Thoracic aorta (tissue), 2 donors: ENCODE measurements around the gene COL8A1. TPM values are rescaled to one million over a fixed set of nuclear protein-coding genes. Genes with fewer than 3 reads are reported as not detected.

Experiments used
- ATAC-seq: fragments of 150-250 bp; one replicate; pipeline ENCODE4 v1.8.0; 2017; ENCODE audit warnings: low read depth; ENCODE audit not compliant: insufficient number of reproducible peaks, low FRiP score
- DNase-seq: peaks from one replicate; pipeline ENCODE4 v3.0.0-alpha.2; 2020; ENCODE audit warnings: low spot score
- H3K27ac ChIP-seq, 2 donors: fragments of 200-600 bp; sonication (generic); 1 replicate in 1 of 2; 2 replicates in 1 of 2; pipeline ENCODE4 v1.5.1; 2016; ENCODE audit warnings: mild to moderate bottlenecking in 2 of 2, moderate library complexity in 2 of 2
- H3K27me3 ChIP-seq: fragments of 200-600 bp; sonication (generic); replicated peaks from 2 replicates; pipeline ENCODE4 v1.6.0; 2016; ENCODE audit warnings: mild to moderate bottlenecking; ENCODE audit not compliant: insufficient read depth
- H3K36me3 ChIP-seq: fragments of 200-600 bp; sonication (generic); one replicate; pipeline ENCODE4 v1.5.1; 2016
- H3K4me1 ChIP-seq, 2 donors: fragments of 200-600 bp; sonication (generic); 1 replicate in 1 of 2; 2 replicates in 1 of 2; pipeline versions ENCODE4 v1.5.1 to v1.6.0; 2016; ENCODE audit warnings: low read depth in 2 of 2, mild to moderate bottlenecking in 1 of 2; ENCODE audit not compliant: control insufficient read depth in 1 of 2
- H3K4me3 ChIP-seq: fragments of 200-600 bp; sonication (generic); 2 replicates; pipeline ENCODE4 v1.5.1; 2016; ENCODE audit warnings: mild to moderate bottlenecking
- H3K9me3 ChIP-seq: fragments of 200-600 bp; sonication (generic); 2 replicates; pipeline ENCODE4 v1.5.1; 2016
- total RNA-seq, 2 donors: library from RNA; depleted of rRNA; stranded (reverse); fragments of >200 nt; gene quantifications; one replicate each; pipeline versions ENCODE4 v1.1.0 to v1.2.3, GENCODE V29; 2016
- TF ChIP-seq, protein P1 (sequence below): fragments of 200-600 bp; sonication (generic); IDR thresholded peaks from one replicate; pipeline ENCODE4 v1.5.1; 2019; ENCODE audit warnings: antibody characterized with exemption

COL8A1 gene
- total RNA-seq, 2 donors from 2014 or later = 253 to 916 TPM

DNA sequence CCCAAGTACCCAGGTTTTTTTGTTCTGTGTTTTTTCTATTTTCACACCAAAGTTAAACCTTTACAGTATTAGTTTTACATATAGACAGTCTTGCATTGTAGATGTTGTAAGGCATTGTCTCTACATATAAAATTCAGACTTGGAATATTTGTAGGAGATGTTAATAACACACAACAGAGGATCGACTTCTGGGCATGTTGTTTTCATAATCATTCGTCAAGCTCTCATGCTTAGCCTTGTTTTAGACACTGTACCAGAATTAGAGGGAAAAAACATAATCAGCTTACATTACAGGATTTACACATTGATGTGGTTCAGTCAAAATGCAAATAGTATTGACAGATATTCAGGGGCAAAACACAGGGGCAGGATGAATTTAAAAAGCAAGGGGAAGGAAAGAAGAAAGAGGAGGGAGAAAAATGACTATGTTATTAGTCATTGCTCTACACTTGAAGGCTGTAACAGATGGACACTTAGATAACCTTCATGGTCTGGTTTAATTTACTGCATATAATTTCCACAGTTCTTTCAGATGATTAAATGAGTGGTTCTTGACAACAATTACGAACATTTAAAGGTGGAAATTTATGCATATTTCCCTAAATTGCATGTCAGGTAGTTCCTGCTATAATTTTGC, 186.7 kb downstream of the COL8A1 start:
- Histone ChIP-seq H3K4me3 (no peak overlapping the region), H3K27me3 (no peaks in the 10 kb centered on the region), H3K4me1 (peaks cover 5 to 13% of the 10 kb centered on the region in 2 donors), H3K9me3 (no peaks in the 10 kb centered on the region), H3K36me3 (peaks cover 8% of the 10 kb centered on the region), H3K27ac (no peak overlapping the region)
- ATAC-seq (no peak), DNase-seq (no peak)
- TF ChIP-seq, protein P1, sequence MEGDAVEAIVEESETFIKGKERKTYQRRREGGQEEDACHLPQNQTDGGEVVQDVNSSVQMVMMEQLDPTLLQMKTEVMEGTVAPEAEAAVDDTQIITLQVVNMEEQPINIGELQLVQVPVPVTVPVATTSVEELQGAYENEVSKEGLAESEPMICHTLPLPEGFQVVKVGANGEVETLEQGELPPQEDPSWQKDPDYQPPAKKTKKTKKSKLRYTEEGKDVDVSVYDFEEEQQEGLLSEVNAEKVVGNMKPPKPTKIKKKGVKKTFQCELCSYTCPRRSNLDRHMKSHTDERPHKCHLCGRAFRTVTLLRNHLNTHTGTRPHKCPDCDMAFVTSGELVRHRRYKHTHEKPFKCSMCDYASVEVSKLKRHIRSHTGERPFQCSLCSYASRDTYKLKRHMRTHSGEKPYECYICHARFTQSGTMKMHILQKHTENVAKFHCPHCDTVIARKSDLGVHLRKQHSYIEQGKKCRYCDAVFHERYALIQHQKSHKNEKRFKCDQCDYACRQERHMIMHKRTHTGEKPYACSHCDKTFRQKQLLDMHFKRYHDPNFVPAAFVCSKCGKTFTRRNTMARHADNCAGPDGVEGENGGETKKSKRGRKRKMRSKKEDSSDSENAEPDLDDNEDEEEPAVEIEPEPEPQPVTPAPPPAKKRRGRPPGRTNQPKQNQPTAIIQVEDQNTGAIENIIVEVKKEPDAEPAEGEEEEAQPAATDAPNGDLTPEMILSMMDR = no peak

DNA sequence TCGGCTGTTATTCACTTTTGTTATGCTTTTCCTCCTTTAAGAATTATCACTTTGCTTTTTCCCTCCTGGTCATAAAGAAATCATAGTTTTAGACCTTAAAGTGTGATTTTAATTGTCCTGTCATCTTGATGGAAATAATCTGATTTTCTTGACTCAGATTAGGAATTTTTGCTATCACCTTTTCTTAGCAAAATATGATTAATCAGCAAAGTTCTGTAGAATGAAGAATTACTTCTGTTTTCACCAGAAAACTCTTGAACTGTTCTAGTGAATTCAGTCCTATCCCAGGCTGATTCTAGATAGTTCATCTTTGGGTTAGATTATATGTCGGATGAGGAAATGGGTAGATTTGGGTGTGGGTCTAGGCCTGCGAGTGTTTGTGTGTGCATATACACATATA, 191.4 kb downstream of the COL8A1 start:
- Histone ChIP-seq H3K36me3 (peaks cover 8% of the 10 kb centered on the region), H3K9me3 (no peaks in the 10 kb centered on the region), H3K27ac (no peak overlapping the region), H3K27me3 (no peaks in the 10 kb centered on the region), H3K4me1 (peaks cover 0 to 17% of the 10 kb centered on the region in 2 donors), H3K4me3 (no peak overlapping the region)
- no peak for DNase-seq
- TF ChIP-seq, protein P1 = no peak
- no peak for ATAC-seq

DNA sequence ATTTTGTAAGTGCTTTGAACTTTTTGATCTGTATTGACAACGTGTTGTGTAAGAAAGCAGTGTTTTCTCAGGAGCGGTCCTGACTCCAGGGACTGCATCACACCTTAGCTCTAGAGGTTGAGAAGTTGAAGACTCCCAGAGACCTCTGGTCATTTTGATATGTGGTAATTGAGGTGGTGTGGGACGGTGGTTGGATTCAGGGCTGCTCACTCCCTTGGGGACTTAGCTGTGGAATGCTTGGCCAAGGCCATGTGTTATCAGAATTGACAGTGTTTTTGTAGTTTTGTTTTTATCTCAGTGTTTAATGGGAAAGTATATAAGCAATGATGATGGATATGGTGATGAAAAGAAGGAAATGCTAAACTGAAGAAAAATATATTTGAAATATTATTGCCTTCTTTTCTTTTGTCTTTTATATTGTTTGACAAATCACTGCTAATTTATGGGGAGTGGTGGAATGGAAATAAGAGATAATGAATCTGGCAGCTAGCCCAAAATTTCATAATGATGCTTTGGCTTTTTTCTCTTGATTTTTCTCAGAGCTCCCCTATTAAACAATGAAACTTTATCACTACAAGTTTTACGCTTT, 195.3 kb downstream of the COL8A1 start:
- no peaks in the 10 kb centered on the region for H3K27me3 ChIP-seq
- DNase-seq = no peak
- peaks cover 0 to 14% of the 10 kb centered on the region in 2 donors for H3K4me1 ChIP-seq
- peak overlapping the region in 1 of 2 donors; percentile 0 for H3K27ac ChIP-seq
- no peak overlapping the region for H3K4me3 ChIP-seq
- TF ChIP-seq, protein P1 = no peak
- H3K9me3 ChIP-seq = no peaks in the 10 kb centered on the region
- no peak for ATAC-seq
- peaks cover 7% of the 10 kb centered on the region for H3K36me3 ChIP-seq

DNA sequence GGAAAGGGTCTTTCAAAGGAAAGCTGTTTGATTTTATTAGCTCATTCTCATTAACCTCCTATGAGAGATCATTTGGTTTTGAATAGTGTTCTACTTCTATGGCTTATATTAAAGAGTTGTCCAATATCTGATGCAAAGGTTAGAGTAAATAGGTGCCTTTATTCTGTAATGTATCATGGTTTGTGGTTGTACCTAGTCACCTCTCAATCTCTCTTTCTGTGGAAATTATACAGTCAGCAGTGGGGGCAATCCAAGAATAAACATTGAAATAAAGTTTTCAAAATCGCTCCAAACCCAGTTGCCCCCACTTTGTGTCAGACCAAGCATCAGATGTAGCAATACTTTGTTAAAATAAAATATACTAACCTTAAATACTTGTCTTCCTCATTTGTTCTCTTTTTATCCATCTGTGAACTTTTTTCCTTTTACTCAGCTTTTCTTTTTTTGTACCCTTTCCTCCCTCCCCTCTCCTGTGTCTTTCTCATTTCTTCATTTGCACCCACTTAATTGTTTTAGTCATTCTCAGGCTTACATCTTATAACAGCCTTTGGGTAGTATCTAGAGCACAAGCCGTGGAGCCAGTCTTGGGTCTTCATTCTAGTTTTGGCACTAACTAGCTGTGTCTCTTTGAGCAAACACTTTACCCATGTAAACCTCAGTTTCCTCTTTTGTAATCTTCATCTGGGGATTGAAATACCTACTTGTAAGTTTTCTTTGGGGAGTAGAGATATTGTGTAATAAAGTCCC, 196.0 kb downstream of the COL8A1 start:
- Histone ChIP-seq H3K27ac (no peak overlapping the region), H3K9me3 (no peaks in the 10 kb centered on the region)
- no peak for ATAC-seq

DNA sequence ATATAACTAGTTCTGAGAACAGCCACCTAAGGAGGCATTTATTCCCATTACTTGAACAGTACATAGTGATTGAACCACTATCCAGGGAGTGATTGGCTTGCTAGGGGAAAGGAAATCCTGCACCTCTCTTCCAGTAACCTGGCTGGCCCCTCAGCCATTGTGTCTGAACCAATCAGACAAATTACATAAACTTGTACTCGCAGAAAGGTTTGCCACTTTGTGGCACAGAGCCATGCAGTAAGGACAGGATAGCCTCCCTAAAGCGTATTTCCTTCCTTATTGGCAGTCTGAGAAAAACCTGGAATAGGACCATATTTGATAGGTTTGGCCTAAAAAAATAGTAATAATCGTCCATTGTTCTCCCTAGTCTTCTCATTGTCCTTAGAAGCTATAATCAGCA, 198.3 kb downstream of the COL8A1 start:
- TF ChIP-seq, protein P1 = no peak
- no peaks in the 10 kb centered on the region for H3K27me3 ChIP-seq
- no peak for DNase-seq

More for the DNA sequence above, 196.0 kb downstream of the COL8A1 start:
- DNase-seq = no peak
- no peaks in the 10 kb centered on the region for H3K27me3 ChIP-seq
- peaks cover 0 to 14% of the 10 kb centered on the region in 2 donors for H3K4me1 ChIP-seq
- H3K4me3 ChIP-seq = no peak overlapping the region
- no peaks in the 10 kb centered on the region for H3K36me3 ChIP-seq
- TF ChIP-seq, protein P1 = no peak

More for the DNA sequence above, 198.3 kb downstream of the COL8A1 start:
- H3K27ac ChIP-seq = no peak overlapping the region
- no peaks in the 10 kb centered on the region for H3K9me3 ChIP-seq
- H3K36me3 ChIP-seq = no peaks in the 10 kb centered on the region
- H3K4me3 ChIP-seq = no peak overlapping the region
- peaks cover 0 to 14% of the 10 kb centered on the region in 2 donors for H3K4me1 ChIP-seq
- no peak for ATAC-seq
